DND-41 (cell line): ENCODE measurements around the gene DCANP1.

Experiments
- CTCF ChIP-seq: IDR thresholded peaks from 2 replicates; pipeline ENCODE4 v1.5.1; 2012; ENCODE audit warnings: borderline replicate concordance, low read length, moderate library complexity, mild to moderate bottlenecking; ENCODE audit not compliant: poor library complexity, severe bottlenecking; ENCODE audit errors: extremely low read depth
- EZH2 ChIP-seq: IDR thresholded peaks from 3 replicates; pipeline ENCODE4 v1.6.1; 2012; ENCODE audit warnings: borderline replicate concordance, low read depth, mild to moderate bottlenecking, moderate library complexity, low read length, inconsistent platforms; ENCODE audit not compliant: severe bottlenecking

GRCh38 chr5:135473956-135474670 lies 27.0 kb upstream of the DCANP1 start:
- TF ChIP-seq CTCF (no peak), EZH2 (no peak)
